ENCODE results near the gene ADGB. TPM values are rescaled to one million over a fixed set of nuclear protein-coding genes. Genes with fewer than 3 reads are reported as not detected.

Gene ADGB
- total RNA-seq, 1 donor from 2014 or later, result 6.2 TPM

DNA sequence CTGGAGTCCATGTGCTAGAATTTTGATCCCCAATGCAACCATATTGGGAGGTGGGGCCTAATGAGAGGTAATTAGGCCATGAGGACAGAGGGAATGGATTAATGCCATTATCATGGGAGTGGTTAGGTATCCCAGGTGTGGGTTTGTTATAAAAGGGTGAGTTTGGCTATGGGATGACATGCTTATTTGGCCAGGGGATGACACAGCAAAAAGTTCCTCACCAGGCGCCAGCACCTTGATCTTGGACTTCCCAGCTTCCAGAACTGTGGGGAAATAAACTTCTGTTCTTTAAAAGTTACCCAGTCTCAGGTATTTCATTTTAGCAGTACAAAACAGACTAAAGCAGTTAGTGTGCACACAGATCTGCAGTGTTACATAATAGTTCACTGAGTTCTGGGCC, 84.1 kb downstream of the ADGB start:
- Histone ChIP-seq H3K4me3 (no peak overlapping the region), H3K27ac (no peak overlapping the region), H3K36me3 (no peaks in the 10 kb centered on the region), H3K9me3 (no peaks in the 10 kb centered on the region), H3K4me1 (no peaks in the 10 kb centered on the region), H3K27me3 (ENCODE audit: low read depth) (no peaks in the 10 kb centered on the region)
- ATAC-seq (no peak), DNase-seq (no peak)
- TF ChIP-seq, protein P1, sequence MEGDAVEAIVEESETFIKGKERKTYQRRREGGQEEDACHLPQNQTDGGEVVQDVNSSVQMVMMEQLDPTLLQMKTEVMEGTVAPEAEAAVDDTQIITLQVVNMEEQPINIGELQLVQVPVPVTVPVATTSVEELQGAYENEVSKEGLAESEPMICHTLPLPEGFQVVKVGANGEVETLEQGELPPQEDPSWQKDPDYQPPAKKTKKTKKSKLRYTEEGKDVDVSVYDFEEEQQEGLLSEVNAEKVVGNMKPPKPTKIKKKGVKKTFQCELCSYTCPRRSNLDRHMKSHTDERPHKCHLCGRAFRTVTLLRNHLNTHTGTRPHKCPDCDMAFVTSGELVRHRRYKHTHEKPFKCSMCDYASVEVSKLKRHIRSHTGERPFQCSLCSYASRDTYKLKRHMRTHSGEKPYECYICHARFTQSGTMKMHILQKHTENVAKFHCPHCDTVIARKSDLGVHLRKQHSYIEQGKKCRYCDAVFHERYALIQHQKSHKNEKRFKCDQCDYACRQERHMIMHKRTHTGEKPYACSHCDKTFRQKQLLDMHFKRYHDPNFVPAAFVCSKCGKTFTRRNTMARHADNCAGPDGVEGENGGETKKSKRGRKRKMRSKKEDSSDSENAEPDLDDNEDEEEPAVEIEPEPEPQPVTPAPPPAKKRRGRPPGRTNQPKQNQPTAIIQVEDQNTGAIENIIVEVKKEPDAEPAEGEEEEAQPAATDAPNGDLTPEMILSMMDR (IDR thresholded peaks at IDR 0.05), result no peak
- intact Hi-C loops (cut with DNase I), result no loop called here

GRCh38 chr6:146689806-146690205, 91.0 kb downstream of the ADGB start:
- intact Hi-C loops (cut with DNase I), result no loop called here
- no peak for DNase-seq
- H3K36me3 ChIP-seq, result no peaks in the 10 kb centered on the region
- H3K27ac ChIP-seq, result no peak overlapping the region
- no peaks in the 10 kb centered on the region for H3K4me1 ChIP-seq
- no peaks in the 10 kb centered on the region for H3K27me3 ChIP-seq (ENCODE audit: low read depth)
- H3K9me3 ChIP-seq, result no peaks in the 10 kb centered on the region
- H3K4me3 ChIP-seq, result no peak overlapping the region
- ATAC-seq, result no peak
- TF ChIP-seq, protein P1 (IDR thresholded peaks at IDR 0.05), result no peak

DNA sequence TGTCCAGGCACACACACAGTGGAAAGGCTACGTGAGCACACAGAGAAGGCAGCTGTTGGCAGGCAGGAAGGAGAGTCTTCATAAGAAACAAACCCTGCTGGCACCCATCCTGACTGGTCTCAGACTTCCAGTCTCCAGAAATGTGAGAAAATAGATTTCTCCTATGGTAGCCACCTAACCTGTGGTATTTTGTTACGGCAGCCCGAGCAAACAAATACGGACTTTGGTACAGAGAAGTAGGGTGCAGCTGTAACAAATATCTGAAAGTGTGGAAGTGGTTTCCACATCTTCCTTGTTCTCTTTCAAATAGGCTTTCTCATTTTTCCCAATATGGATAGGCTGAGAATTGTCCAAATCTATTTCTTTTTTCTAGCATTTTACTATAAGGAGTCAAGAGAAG, 94.6 kb downstream of the ADGB start:
- TF ChIP-seq, protein P1 (IDR thresholded peaks at IDR 0.05), result no peak
- no peak for DNase-seq
- no peaks in the 10 kb centered on the region for H3K36me3 ChIP-seq
- no peak overlapping the region for H3K27ac ChIP-seq
- H3K4me1 ChIP-seq, result no peaks in the 10 kb centered on the region
- no peak overlapping the region for H3K4me3 ChIP-seq
- no peaks in the 10 kb centered on the region for H3K9me3 ChIP-seq
- intact Hi-C loops (cut with DNase I), result no loop called here
- no peaks in the 10 kb centered on the region for H3K27me3 ChIP-seq (ENCODE audit: low read depth)
- ATAC-seq, result no peak

GRCh38 chr6:146697921-146698320, 99.1 kb downstream of the ADGB start:
- TF ChIP-seq, protein P1 (IDR thresholded peaks at IDR 0.05), result no peak
- Histone ChIP-seq H3K4me3 (no peak overlapping the region), H3K27ac (no peak overlapping the region), H3K27me3 (ENCODE audit: low read depth) (no peaks in the 10 kb centered on the region), H3K4me1 (no peaks in the 10 kb centered on the region), H3K36me3 (no peaks in the 10 kb centered on the region), H3K9me3 (no peaks in the 10 kb centered on the region)
- DNase-seq (no peak), ATAC-seq (no peak)
- intact Hi-C loops (cut with DNase I), result no loop called here

DNA sequence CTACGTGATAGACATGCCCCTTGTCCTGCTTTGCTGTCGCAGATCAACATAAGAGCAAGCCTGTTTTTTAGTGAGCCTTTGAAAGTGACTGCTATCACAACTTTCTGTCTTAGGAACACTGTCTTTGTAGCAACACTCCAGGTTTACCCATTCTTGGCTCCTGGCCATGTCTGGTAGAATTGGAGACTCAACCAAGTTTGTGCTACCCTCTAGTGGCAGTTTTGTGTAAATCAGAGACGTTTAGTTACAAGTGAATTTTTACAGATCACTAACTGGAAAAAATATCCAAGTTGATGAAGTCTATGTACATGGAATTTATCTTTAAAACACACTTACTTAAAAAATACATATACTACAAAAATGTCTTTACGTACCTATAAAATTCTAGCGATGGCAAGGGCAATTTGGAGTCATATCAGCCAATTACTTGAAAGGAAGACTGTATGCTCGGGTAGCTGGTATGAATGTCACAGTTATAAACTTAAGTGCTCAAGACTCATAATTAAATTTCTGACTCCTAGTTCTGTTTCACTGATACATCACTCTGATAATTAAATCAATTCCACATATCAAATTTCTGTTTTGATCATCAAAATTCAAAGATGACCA, 101.4 kb downstream of the ADGB start:
- intact Hi-C loops (cut with DNase I), result no loop called here
- Histone ChIP-seq H3K27me3 (ENCODE audit: low read depth) (no peaks in the 10 kb centered on the region), H3K4me1 (no peaks in the 10 kb centered on the region), H3K36me3 (no peaks in the 10 kb centered on the region), H3K9me3 (no peaks in the 10 kb centered on the region), H3K27ac (no peak overlapping the region), H3K4me3 (no peak overlapping the region)
- TF ChIP-seq, protein P1 (IDR thresholded peaks at IDR 0.05), result peak; percentile 70
- ATAC-seq, result peak; percentile 83 to 86
- no peak for DNase-seq

Measured in lower lobe of right lung (tissue), 2 donors.